Measurements from ENCODE around the gene IGLL5.
A peak's percentile ranks its signal among the peaks of the same experiment; 100 is the strongest.

Gene IGLL5

DNA sequence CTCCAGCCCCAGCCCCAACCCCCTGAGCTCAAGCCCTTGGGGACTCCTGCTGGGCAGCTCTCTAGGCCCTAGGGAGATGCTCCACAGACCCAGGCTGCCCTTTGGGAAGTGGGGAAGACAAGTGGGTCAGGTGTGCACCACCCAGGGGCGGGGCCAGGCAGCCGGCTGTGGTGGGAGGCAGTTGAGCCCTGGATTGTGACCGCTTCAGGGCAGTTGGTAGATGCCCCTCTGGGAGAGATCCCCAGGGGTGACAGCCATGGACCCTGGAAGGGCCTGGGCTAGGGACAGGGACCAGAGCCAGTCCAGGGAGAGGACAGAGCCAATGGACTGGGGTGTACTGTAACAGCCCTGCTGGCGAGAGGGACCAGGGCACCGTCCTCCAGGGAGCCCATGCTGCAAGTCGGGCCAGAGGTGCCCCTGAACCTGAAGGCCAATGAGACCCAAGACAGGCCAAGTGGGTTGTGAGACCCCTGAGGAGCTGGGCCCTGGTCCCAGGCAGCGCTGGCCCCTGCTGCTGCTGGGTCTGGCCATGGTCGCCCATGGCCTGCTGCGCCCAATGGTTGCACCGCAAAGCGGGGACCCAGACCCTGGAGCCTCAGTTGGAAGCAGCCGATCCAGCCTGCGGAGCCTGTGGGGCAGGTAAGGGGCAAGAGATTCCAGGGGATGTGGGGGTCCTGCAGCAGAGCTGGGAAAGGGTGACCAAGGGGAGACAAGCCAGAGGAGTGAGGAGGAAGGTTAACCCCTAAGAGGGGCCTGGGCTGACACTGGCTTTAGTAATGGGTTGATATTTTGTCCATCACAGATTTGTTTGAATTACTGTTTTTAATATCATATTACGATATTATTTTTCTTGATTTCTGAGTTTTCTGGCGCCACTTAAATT, at the start of gene IGLL5:
Gene IGLL5, plus strand, starts transcription at position 196 of the 883 bp plus-strand sequence. Its CDS starts 238 bp downstream, at position 434.
- no peak for DNase-seq (ENCODE audit: low read depth in 2 of 2, low spot score in 1 of 2)

DNA sequence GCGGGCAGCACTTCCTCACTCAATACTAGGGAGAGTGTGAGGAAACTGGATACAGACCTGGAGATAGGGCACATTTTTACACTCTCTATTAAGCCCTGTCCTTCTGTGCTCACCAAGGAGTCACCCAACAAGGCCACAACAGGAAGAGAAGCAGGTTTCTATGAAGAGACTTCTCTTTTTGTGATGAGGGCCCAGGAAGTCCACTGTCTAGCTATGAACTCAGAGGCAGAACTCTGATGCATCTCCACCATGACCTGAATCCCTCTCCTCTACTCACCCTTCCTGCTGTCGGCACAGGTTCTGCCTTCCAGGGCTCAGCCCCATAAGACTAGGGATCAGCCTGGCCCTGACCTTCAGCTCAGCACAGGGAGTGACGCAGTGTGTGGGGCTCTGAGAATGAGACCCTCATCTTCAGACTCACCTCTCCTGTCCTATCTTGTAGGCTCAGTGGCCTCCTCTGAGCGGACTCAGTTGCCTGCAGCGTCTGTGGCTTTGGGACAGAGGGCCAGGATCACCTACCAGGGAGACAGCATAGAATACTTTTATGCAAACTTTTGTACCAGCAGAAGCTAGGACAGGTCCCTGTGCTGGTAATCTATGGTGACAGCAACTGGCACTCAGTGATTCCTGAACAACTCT, 49.3 kb upstream of the IGLL5 start:
- DNase-seq (ENCODE audit: low read depth in 2 of 2, low spot score in 1 of 2): no peak

- DNase-seq (ENCODE audit: low read depth in 2 of 2, low spot score in 1 of 2): no peak
Observed at GRCh38 chr22:22839570-22840314, 47.9 kb upstream of the IGLL5 start.

GRCh38 chr22:22840780-22841179, 46.8 kb upstream of the IGLL5 start:
- no peak for DNase-seq (ENCODE audit: low read depth in 2 of 2, low spot score in 1 of 2)

DNA sequence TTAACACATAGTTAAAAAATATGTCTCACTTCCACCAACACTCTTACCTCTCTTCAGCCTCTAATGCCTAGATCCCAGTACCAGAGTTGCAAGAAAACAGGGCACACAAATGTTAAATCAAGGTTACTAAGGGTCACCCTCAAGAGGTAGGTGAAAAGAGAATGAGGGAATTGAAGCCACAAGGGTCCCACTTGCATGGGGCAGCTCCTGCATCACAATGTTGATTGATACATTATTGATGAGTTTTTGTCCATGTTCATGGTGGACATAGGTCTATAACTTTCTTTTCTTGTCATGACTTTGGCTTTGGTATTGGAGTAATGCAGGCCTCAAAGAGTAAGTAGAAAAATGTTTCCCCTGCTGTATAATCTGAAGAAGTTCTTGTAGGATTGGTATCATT, 46.0 kb upstream of the IGLL5 start:
- DNase-seq (ENCODE audit: low read depth in 2 of 2, low spot score in 1 of 2): no peak

- no peak for DNase-seq (ENCODE audit: low read depth in 2 of 2, low spot score in 1 of 2)
Observed at GRCh38 chr22:22842085-22842484, 45.5 kb upstream of the IGLL5 start.

- DNase-seq (ENCODE audit: low read depth in 2 of 2, low spot score in 1 of 2): no peak
Observed at GRCh38 chr22:22843848-22844247, 43.8 kb upstream of the IGLL5 start.

GRCh38 chr22:22847241-22847640, 40.4 kb upstream of the IGLL5 start:
- DNase-seq (ENCODE audit: low read depth in 2 of 2, low spot score in 1 of 2): no peak

- peak; percentile 28 to 54 for DNase-seq (ENCODE audit: low read depth in 2 of 2, low spot score in 1 of 2)
Observed at GRCh38 chr22:22848364-22848866, 39.2 kb upstream of the IGLL5 start.

GRCh38 chr22:22849640-22850610, 37.7 kb upstream of the IGLL5 start:
- DNase-seq (ENCODE audit: low read depth in 2 of 2, low spot score in 1 of 2): no peak

DNA sequence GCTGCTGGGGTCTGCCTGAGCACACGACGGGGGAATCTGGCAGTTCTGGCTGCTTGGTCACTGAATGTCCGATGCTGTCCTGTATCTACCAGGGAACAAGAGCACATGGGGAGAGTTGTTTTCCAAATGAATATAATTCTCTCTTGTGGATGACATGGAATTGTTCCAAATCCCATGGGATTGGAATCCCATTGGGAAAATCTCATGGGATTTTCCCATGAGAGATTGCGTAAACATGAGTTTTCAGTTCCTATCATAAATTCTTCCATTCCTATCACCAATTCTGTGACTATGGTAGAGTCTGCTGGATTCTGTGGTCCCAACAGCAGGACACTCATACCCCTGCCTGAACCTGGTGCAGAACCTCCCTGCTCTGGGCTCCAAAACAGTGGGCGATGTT, 35.6 kb upstream of the IGLL5 start:
- DNase-seq (ENCODE audit: low read depth in 2 of 2, low spot score in 1 of 2): no peak

DNA sequence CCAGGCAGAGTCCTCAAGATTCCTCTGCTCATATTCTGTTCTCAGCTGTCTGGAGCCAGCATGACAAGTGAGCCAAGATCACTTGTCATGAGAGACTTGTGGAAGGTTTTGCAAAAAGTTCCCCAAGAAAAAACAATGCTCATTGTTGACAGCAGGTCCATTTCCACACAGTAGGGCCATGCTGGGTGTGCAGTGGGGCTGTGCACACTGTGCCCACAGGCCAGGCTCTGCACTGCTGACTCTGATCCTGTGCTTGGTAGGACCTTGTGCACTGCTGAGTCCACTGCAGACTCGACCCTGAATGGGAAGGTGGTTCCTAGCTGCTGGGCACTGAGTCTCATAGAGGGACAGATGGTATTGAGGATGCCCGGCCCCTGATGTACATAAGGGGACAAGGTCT, 33.9 kb upstream of the IGLL5 start:
- DNase-seq (ENCODE audit: low read depth in 2 of 2, low spot score in 1 of 2): no peak

GRCh38 chr22:22854466-22854865, 33.1 kb upstream of the IGLL5 start:
- no peak for DNase-seq (ENCODE audit: low read depth in 2 of 2, low spot score in 1 of 2)

DNA sequence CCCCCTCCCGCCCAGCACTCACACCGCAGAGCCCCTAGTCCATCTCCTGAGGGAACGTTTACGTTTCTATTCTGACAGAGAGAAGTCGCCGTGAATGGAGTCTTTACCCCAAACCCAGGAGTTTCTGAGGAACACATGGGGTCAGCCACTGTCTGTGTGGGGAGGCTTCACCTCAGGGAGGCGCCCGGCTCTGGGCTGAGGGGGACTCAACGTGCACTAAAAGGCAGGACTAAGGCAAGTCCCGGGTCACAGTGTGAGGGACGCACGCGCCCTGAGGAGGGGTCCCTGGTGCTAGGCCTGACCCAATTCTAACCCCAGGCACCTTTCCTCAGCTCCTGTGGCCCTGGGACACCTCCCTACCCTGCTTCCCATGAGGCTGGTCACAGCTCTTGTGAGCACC, 32.5 kb upstream of the IGLL5 start:
- DNase-seq (ENCODE audit: low read depth in 2 of 2, low spot score in 1 of 2): no peak

GRCh38 chr22:22855617-22856308, 31.9 kb upstream of the IGLL5 start:
- DNase-seq (ENCODE audit: low read depth in 2 of 2, low spot score in 1 of 2): peak in 1 of 2 donors; percentile 8

GRCh38 chr22:22856364-22856763, 31.3 kb upstream of the IGLL5 start:
- DNase-seq (ENCODE audit: low read depth in 2 of 2, low spot score in 1 of 2): no peak

- no peak for DNase-seq (ENCODE audit: low read depth in 2 of 2, low spot score in 1 of 2)
Observed at GRCh38 chr22:22856885-22857606, 30.6 kb upstream of the IGLL5 start.

DNA sequence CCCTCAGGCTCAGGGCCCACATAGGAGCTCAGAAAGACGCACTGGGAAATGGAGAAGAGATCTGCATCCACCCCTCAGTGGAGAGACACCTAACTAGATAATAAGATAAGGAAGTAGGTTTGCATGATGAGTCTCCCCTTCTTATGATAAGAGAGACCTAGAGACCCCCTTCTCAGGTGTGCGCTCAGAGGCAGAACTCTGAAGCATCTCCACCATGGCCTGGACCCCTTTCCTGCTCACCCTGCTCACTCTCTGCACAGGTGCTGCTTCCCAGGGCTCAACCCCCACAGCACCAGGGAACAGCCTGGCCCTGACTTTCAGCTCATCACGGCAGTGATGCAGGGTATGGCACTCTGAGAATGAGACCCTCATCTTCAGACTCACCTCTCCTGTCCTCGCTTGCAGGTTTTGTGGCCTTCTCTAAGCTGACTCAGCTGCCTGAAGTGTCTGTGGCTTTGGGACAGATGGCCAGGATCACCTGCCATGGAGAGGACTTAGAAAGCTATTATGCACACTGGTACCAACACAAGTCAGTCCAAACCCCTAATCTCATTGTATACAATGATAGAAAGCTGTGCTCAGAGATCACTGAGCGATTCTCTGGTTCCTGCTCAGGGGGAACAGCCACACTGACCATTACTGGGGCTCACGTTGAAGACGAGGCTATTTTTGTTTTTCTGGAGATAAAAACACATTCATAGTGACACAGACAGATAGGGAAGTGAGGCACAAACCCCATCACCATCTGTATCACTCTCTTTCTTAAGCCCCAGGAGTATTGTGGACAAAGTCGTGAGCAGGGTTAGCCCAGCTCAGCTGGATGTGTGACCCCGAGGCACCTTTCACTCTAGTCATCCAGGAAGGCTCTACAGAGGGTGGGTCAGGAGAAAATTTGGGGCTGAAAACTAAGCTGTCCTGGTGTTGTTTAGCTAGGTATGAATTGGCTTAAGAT, 29.7 kb upstream of the IGLL5 start:
- no peak for DNase-seq (ENCODE audit: low read depth in 2 of 2, low spot score in 1 of 2)
